ENCODE results near the gene TBP.
"Not testable (repeated sequence)": the region's sequence is repeated elsewhere in the genome, so short reads cannot be mapped to it uniquely, and the experiment has no call there.

The TBP gene

DNA sequence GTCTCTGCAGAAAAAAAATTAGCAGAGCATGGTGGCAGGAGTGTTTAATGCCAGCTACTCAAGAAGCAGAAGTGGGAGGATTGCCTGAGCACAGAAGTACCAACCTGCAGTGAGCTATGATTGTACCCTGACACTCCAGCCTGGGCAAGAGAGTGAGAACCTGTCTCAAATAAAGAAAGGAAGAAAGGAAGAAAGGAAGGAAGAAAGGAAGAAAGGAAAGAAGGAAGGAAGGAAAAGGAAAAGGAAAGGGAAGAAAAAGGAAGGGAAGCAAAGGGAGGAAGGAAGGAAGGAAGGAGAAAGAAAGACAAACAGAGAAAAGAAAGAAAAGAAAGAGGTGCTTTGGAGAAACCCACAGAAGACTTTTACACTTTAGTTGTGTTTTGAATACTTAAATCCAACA lies 43.1 kb downstream of the TBP start:
- in situ Hi-C loops (cut with MboI; ENCODE audit: low sequenced_read_pairs), result no loop called here

GRCh38 chr6:170605574-170606259 lies 51.5 kb downstream of the TBP start:
- in situ Hi-C loops (cut with MboI; ENCODE audit: low sequenced_read_pairs), result no loop called here

- in situ Hi-C loops (cut with MboI; ENCODE audit: low sequenced_read_pairs), result not testable (repeated sequence)
Observed at GRCh38 chr6:170609225-170609624, 55.1 kb downstream of the TBP start.

GRCh38 chr6:170612256-170612804 lies 58.2 kb downstream of the TBP start:
- in situ Hi-C loops (cut with MboI; ENCODE audit: low sequenced_read_pairs), result not testable (repeated sequence)

DNA sequence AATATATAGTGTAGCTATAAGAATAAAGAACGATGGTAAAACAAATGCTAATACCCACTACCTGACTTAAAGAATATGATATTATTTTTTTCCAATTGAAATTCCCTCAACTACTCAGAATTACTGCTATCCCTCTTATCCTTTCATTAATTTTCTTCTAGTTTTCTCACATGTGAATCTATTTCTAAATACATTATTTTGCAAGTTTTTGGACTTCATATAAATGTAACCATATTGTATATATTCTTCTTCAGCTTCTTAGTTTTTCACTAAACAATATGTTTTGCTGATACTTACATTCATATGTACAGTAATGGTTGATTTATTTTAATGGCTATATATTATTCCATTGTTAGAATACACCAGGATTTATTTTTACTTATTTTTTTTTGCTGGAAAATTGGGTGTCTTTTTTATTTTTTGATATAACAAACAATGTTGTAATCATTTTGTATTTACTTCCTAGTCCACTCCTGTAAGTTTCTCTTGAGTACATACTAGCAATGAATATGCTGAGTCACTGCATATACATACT lies 61.9 kb downstream of the TBP start:
- in situ Hi-C loops (cut with MboI; ENCODE audit: low sequenced_read_pairs), result not testable (repeated sequence)

Data from hTERT RPE-1 (cell line).